GM12878 (cell line): ENCODE results near the gene RAMACL. TPM values are rescaled to one million over a fixed set of nuclear protein-coding genes. Genes with fewer than 3 reads are reported as not detected.

Source experiments
- ATAC-seq: fragments of 200-7000 bp; cut with Tn5 transposase; 3 replicates; pipeline ENCODE4 v1.9.1; 2020; ENCODE audit warnings: mild to moderate bottlenecking, moderate library complexity
- BruUV-seq: library from RNA; stranded (reverse); fragments of 400-500 nt; replicated peaks from 2 replicates; lab custom pipeline; 2021; lab: Mats Ljungman, UMichigan
- CTCF ChIA-PET: fragments of 300-600 bp; sonication (Branson Sonifier 250); formaldehyde crosslinking; extraction: SDS; loops from one replicate; lab custom pipeline; 2021; ENCODE audit warnings: inconsistent platforms; lab: Yijun Ruan, JAX
- POLR2A ChIA-PET: fragments of 350-600 bp; formaldehyde crosslinking; extraction: SDS; loops from one replicate; lab custom pipeline; 2021; ENCODE audit warnings: inconsistent platforms; lab: Charles Lee
- RAD21 ChIA-PET: fragments of 300-600 bp; sonication (Branson Sonifier 250); formaldehyde crosslinking; loops from one replicate; lab custom pipeline; 2023; ENCODE audit warnings: antibody characterized with exemption; ENCODE audit not compliant: unreplicated experiment; lab: Charles Lee
- SMC1A ChIA-PET: fragments of 300-600 bp; sonication (Branson Sonifier 250); formaldehyde crosslinking; loops from one replicate; lab custom pipeline; 2023; ENCODE audit not compliant: unreplicated experiment, uncharacterized antibody; lab: Charles Lee
- DNase-seq: peaks from one replicate; pipeline ENCODE4 v3.0.0-alpha.2; 2011; ENCODE audit warnings: low read depth, low spot score
- FAIRE-seq: peaks from 3 replicates; lab custom pipeline; 2011; peaks lifted over from hg19 to GRCh38; lab: Jason Lieb, UNC
- H2AFZ ChIP-seq: 2 replicates; pipeline ENCODE4 v1.6.0; 2011; ENCODE audit warnings: low read depth, low read length, control low read depth; ENCODE audit not compliant: control insufficient read depth
- H3K27ac ChIP-seq: 2 replicates; pipeline ENCODE4 v1.5.1; 2011; ENCODE audit warnings: control low read depth; ENCODE audit not compliant: control insufficient read depth, insufficient read depth
- H3K27me3 ChIP-seq, 2 experiments: replicated peaks in 1 of 2; 2 replicates each; pipeline versions ENCODE4 v1.6.0 to v1.6.1; 2011; ENCODE audit warnings: low read length in 1 of 2; ENCODE audit not compliant: control insufficient read depth in 2 of 2, insufficient read depth in 2 of 2
- H3K36me3 ChIP-seq, 2 experiments: 2 replicates each; pipeline ENCODE4 v1.5.1; 2011; ENCODE audit warnings: low read length in 1 of 2; ENCODE audit not compliant: control insufficient read depth in 2 of 2, insufficient read depth in 2 of 2
- H3K4me1 ChIP-seq: 2 replicates; pipeline ENCODE4 v1.6.1; 2011; ENCODE audit warnings: mild to moderate bottlenecking, low read length, moderate library complexity, mixed read lengths; ENCODE audit not compliant: control insufficient read depth, insufficient read depth
- H3K4me2 ChIP-seq: 2 replicates; pipeline ENCODE4 v1.6.0; 2011; ENCODE audit warnings: control low read depth; ENCODE audit not compliant: control insufficient read depth, insufficient read depth
- H3K4me3 ChIP-seq: fragments of 200-600 bp; sonication (generic); 2 replicates; pipeline ENCODE4 v1.5.1; 2016
- H3K79me2 ChIP-seq: 2 replicates; pipeline ENCODE4 v1.6.0; 2011; ENCODE audit warnings: low read length; ENCODE audit not compliant: control insufficient read depth, insufficient read depth
- H3K9ac ChIP-seq: 2 replicates; pipeline ENCODE4 v1.8.0; 2011; ENCODE audit warnings: low read length, control low read depth, mixed read lengths; ENCODE audit not compliant: control insufficient read depth, insufficient read depth
- H3K9me3 ChIP-seq: replicated peaks from 3 replicates; pipeline ENCODE4 v1.5.1; 2011; ENCODE audit warnings: mild to moderate bottlenecking, low read length; ENCODE audit not compliant: control insufficient read depth, insufficient read depth
- H4K20me1 ChIP-seq: 2 replicates; pipeline ENCODE4 v1.6.0; 2011; ENCODE audit not compliant: control insufficient read depth, insufficient read depth
- BACH1 ChIP-seq: fragments of 450-650 bp; IDR thresholded peaks from 2 replicates; pipeline ENCODE4 v1.6.1; 2017; ENCODE audit warnings: mild to moderate bottlenecking, borderline replicate concordance
- CUX1 ChIP-seq: IDR thresholded peaks from 2 replicates; pipeline ENCODE4 v1.6.1; 2012; ENCODE audit warnings: improper control_type of control experiment, low read depth, low read length; ENCODE audit not compliant: insufficient replicate concordance
- DPF2 ChIP-seq: fragments of 450-650 bp; IDR thresholded peaks from 2 replicates; pipeline ENCODE4 v1.6.1; 2017; ENCODE audit warnings: mild to moderate bottlenecking
- EGR1 ChIP-seq, 2 experiments: IDR thresholded peaks; 1 replicate in 1 of 2; 2 replicates in 1 of 2; pipeline ENCODE4 v1.6.1; 2011 to 2012; ENCODE audit warnings: low read depth in 2 of 2, low read length in 2 of 2, borderline replicate concordance in 1 of 2, mild to moderate bottlenecking in 1 of 2, moderate library complexity in 1 of 2
- IRF5 ChIP-seq: fragments of 450-650 bp; IDR thresholded peaks from 2 replicates; pipeline ENCODE4 v1.6.1; 2017; ENCODE audit warnings: borderline replicate concordance
- KAT2A ChIP-seq: conservative IDR thresholded peaks from 2 replicates; pipeline ENCODE4 v1.6.1; 2011; ENCODE audit warnings: low read depth, low read length; ENCODE audit not compliant: control insufficient read depth
- MAX ChIP-seq: IDR thresholded peaks from 2 replicates; pipeline ENCODE4 v1.6.1; 2012; ENCODE audit warnings: low read depth, low read length, improper control_type of control experiment
- POLR2A ChIP-seq: IDR thresholded peaks from 2 replicates; pipeline ENCODE4 v1.6.1; 2011; ENCODE audit warnings: low read depth, mild to moderate bottlenecking, low read length
- SIN3A ChIP-seq: IDR thresholded peaks from 2 replicates; pipeline ENCODE4 v1.6.1; 2012; ENCODE audit warnings: low read depth, low read length, improper control_type of control experiment
- SMC3 ChIP-seq: IDR thresholded peaks from 2 replicates; pipeline ENCODE4 v1.6.1; 2011; ENCODE audit warnings: low read length, improper control_type of control experiment, borderline replicate concordance
- SRF ChIP-seq, 2 experiments: IDR thresholded peaks; 2 replicates each; pipeline ENCODE4 v1.6.1; 2011; ENCODE audit warnings: low read depth in 2 of 2, low read length in 2 of 2, mild to moderate bottlenecking in 1 of 2, moderate library complexity in 1 of 2
- ZNF24 ChIP-seq: fragments of 450-650 bp; IDR thresholded peaks from 2 replicates; pipeline ENCODE4 v1.6.1; 2017; ENCODE audit warnings: antibody characterized with exemption, mild to moderate bottlenecking
- ZZZ3 ChIP-seq: IDR thresholded peaks from 2 replicates; pipeline ENCODE4 v1.6.1; 2011; ENCODE audit warnings: low read depth; ENCODE audit not compliant: control insufficient read depth, insufficient read length
- WGBS: methylation state at CpG from one replicate; pipeline ENCODE4 v1.1.6; 2016; ENCODE audit warnings: low lambda C conversion rate; ENCODE audit not compliant: insufficient replicate concordance, insufficient coverage; ENCODE audit errors: missing lambda C conversion rate; 5-methylcytosine and 5-hydroxymethylcytosine counted together
- in situ Hi-C: fragments of 300-500 bp; cut with MboI; formaldehyde crosslinking; loops from 9 replicates; pipeline ENCODE4 v1.14.3; 2018; ENCODE audit warnings: mixed read lengths
- intact Hi-C: fragments of 100-400 bp; cut with micrococcal nuclease; formaldehyde crosslinking; loops from one replicate; pipeline ENCODE4 v1.14.2; 2022; ENCODE audit not compliant: unreplicated experiment
- polyA plus RNA-seq, 11 experiments: library from polyadenylated mRNA; depleted of rRNA in 4 of 11; unstranded in 6 of 11; stranded (reverse) in 5 of 11; fragments of >200 nt; fragmentation: Nextera tagmentation in 4 of 11; fragmentation: Illumina TruSeq in 1 of 11; extraction: Ambion mirVana in 4 of 11; extraction: Trizol in 1 of 11; gene quantifications; 1 replicate in 1 of 11; 2 replicates in 10 of 11; pipeline versions ENCODE4 v1.2.1 to v1.2.3, GENCODE V29; 2011 to 2016; ENCODE audit warnings: inconsistent platforms in 2 of 11, missing spikeins in 2 of 11, low read depth in 1 of 11
- total RNA-seq, 4 experiments: library from RNA; depleted of rRNA in 3 of 4; stranded (reverse); fragments of >200 nt in 3 of 4; fragmentation: Illumina TruSeq in 1 of 4; extraction: Trizol in 1 of 4; gene quantifications; 2 replicates each; pipeline versions ENCODE4 v1.2.1 to v1.2.3, GENCODE V29; 2013 to 2021

Gene RAMACL
- total and polyA plus RNA-seq, 10 of the 15 experiments (the other 5 are each of a cell fraction or from before 2014, with no cell fraction given): 0.09 to 1.3 (median 0.31) TPM; not detected in 1

- DNase-seq (no peak), ATAC-seq (no peak)
- Histone ChIP-seq H3K9me3 (no peaks in the 10 kb centered on the region), H3K79me2 (no peaks in the 10 kb centered on the region), H3K4me3 (no peak overlapping the region), H4K20me1 (no peaks in the 10 kb centered on the region; the same call in 1 of the 2 replicates), H3K4me1 (no peaks in the 10 kb centered on the region), H3K36me3 (no peaks in the 10 kb centered on the region), H3K9ac (no peak overlapping the region)
- ChIA-PET CTCF (no interaction called here), SMC1A (interaction anchor here (1.2 to 1.5 kb wide), 2 partner anchors 26 to 156 kb away, joined by 3 read pairs; partner anchors contain the start of gene RAMACL), RAD21 (no interaction called here)
- intact Hi-C loops: no loop called here
- 20% methylated on average over 4 of the region's 4 CpGs for WGBS
- in situ Hi-C loops: no loop called here
- TF ChIP-seq CUX1 (no peak), IRF5 (no peak), KAT2A (no peak), ZZZ3 (no peak), BACH1 (no peak), MAX (no peak), POLR2A (no peak), SIN3A (no peak), ZNF24 (no peak), SMC3 (no peak), SRF (IDR thresholded peaks at IDR 0.05; ENCODE audit: low read depth in 2 of 2, low read length in 2 of 2) (no peak), EGR1 (IDR thresholded peaks at IDR 0.05; ENCODE audit: borderline replicate concordance in 1 of 2, low read depth in 2 of 2, low read length in 2 of 2) (no peak), DPF2 (no peak)
- TF ChIP-seq, all 136 proteins: peak for 0
- POLR2A ChIA-PET: no interaction called here
- BruUV-seq: no TSS peak
- FAIRE-seq: no peak
- no peaks in the 10 kb centered on the region for H3K27me3 ChIP-seq
- H3K4me2 ChIP-seq: no peak overlapping the region
- H3K27ac ChIP-seq: no peak overlapping the region
- H2AFZ ChIP-seq: no peak overlapping the region
These were observed 25.2 kb upstream of the RAMACL start for GRCh38 chr6:166611631-166612030.
